ENCODE data around the gene SLC27A6.

DNA sequence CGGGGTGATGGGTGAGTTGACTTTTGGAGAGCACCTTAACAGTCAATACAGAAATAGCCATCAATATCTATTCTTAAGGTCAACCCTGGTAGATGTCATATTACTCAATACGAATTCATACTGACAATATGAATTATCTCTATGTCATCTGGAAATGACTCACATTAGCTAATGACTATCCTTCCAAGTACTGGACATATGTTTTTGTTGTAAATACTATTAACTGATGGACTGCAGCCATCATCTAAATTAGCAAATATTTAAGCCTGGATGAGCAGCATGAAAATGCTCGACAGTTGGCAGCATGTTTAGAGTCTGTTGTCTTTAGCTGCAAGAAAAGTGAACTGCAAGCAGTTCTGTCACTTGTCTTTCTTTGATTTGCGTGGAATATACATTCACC lies 109.6 kb downstream of the SLC27A6 start:
- TF ChIP-seq GATA3 (IDR thresholded peaks at IDR 0.05; ENCODE audit: low read depth, low read length): peak; percentile 49; the same call in 1 of the 2 replicates
- TF ChIP-seq GATA2 (IDR thresholded peaks at IDR 0.05; ENCODE audit: low read depth, low read length): 0 out of 2 replicates have a peak, but pooled peaks have one; percentile 31

Measured in SH-SY5Y (cell line).